Neural cell (in vitro differentiated cells): ENCODE results near the gene NOP14. TPM values are rescaled to one million over a fixed set of nuclear protein-coding genes. Genes with fewer than 3 reads are reported as not detected.
"Not testable (repeated sequence)": the region's sequence is repeated elsewhere in the genome, so short reads cannot be mapped to it uniquely, and the experiment has no call there.

Source experiments
- H2AFZ ChIP-seq: fragments of 200-600, 300-800 bp; sonication (generic), shearing (Covaris generic); 2 replicates; pipeline ENCODE4 v1.6.0; 2014; ENCODE audit warnings: low read depth, mild to moderate bottlenecking, antibody characterized with exemption, low read length, moderate library complexity
- H3F3A ChIP-seq: fragments of 200-600 bp; shearing (Covaris generic); 2 replicates; pipeline ENCODE4 v1.6.1; 2016; ENCODE audit warnings: mild to moderate bottlenecking, moderate library complexity, mixed read lengths, antibody characterized with exemption, low read length; ENCODE audit not compliant: insufficient read depth, poor library complexity, severe bottlenecking
- H3K27ac ChIP-seq: fragments of 200-600, 300-800 bp; sonication (generic), shearing (Covaris generic); 2 replicates; pipeline ENCODE4 v1.5.1; 2014; ENCODE audit warnings: mild to moderate bottlenecking, low read length, moderate library complexity
- H3K27me3 ChIP-seq: fragments of 300-800, 200-600 bp; sonication (generic), shearing (Covaris generic); 2 replicates; pipeline ENCODE4 v1.6.0; 2014; ENCODE audit warnings: mild to moderate bottlenecking, low read depth, low read length, moderate library complexity; ENCODE audit not compliant: insufficient read depth
- H3K36me3 ChIP-seq: fragments of 300-800, 200-600 bp; sonication (generic), shearing (Covaris generic); 2 replicates; pipeline ENCODE4 v1.5.1; 2014; ENCODE audit warnings: mild to moderate bottlenecking, antibody characterized with exemption, low read length, moderate library complexity; ENCODE audit not compliant: insufficient read depth
- H3K4me2 ChIP-seq: fragments of 300-800, 200-600 bp; sonication (generic), shearing (Covaris generic); 2 replicates; pipeline ENCODE4 v1.6.0; 2014; ENCODE audit warnings: mild to moderate bottlenecking, low read length
- H3K4me3 ChIP-seq: fragments of 300-800, 200-600 bp; sonication (generic), shearing (Covaris generic); 2 replicates; pipeline ENCODE4 v1.5.1; 2014; ENCODE audit warnings: mild to moderate bottlenecking, low read length, moderate library complexity
- H3K79me2 ChIP-seq: fragments of 200-600 bp; shearing (Covaris generic); replicated peaks from 2 replicates; pipeline ENCODE4 v1.6.0; 2014; ENCODE audit warnings: mild to moderate bottlenecking, low read length, moderate library complexity; ENCODE audit not compliant: insufficient read depth
- H3K9ac ChIP-seq: fragments of 300-800, 200-600 bp; sonication (generic), shearing (Covaris generic); 2 replicates; pipeline ENCODE4 v1.6.1; 2016; ENCODE audit warnings: mild to moderate bottlenecking, low read length, mixed read lengths
- H3K9me2 ChIP-seq: fragments of 200-600 bp; shearing (Covaris generic); 2 replicates; pipeline ENCODE4 v1.6.1; 2016; ENCODE audit warnings: mild to moderate bottlenecking, low read length, mixed read lengths; ENCODE audit not compliant: insufficient read depth
- H3K9me3 ChIP-seq: fragments of 200-600, 300-800 bp; sonication (generic), shearing (Covaris generic); 2 replicates; pipeline ENCODE4 v1.6.1; 2016; ENCODE audit warnings: mild to moderate bottlenecking, mixed run types, low read length, moderate library complexity, mixed read lengths
- H4K20me1 ChIP-seq: fragments of 200-600 bp; shearing (Covaris generic); 2 replicates; pipeline ENCODE4 v1.6.1; 2016; ENCODE audit warnings: mild to moderate bottlenecking, mixed run types; ENCODE audit not compliant: insufficient read depth
- EP300 ChIP-seq: fragments of 450-650 bp; conservative IDR thresholded peaks from 2 replicates; pipeline ENCODE4 v1.6.1; 2014; ENCODE audit warnings: antibody characterized with exemption, mild to moderate bottlenecking, moderate library complexity; ENCODE audit not compliant: poor library complexity, severe bottlenecking
- EZH2 ChIP-seq: fragments of 200-600, 300-800 bp; shearing (Covaris generic), sonication (generic); IDR thresholded peaks from 2 replicates; pipeline ENCODE4 v1.6.1; 2014; ENCODE audit warnings: antibody characterized with exemption, low read length, borderline replicate concordance, mild to moderate bottlenecking; ENCODE audit not compliant: insufficient read depth, poor library complexity, severe bottlenecking
- MXI1 ChIP-seq: fragments of 450-650 bp; conservative IDR thresholded peaks from 2 replicates; pipeline ENCODE4 v1.6.1; 2014; ENCODE audit warnings: antibody characterized with exemption, mild to moderate bottlenecking; ENCODE audit not compliant: poor library complexity, severe bottlenecking
- POLR2AphosphoS5 ChIP-seq: IDR thresholded peaks from 2 replicates; pipeline ENCODE4 v1.6.1; 2012
- RAD21 ChIP-seq: fragments of 450-650 bp; conservative IDR thresholded peaks from 2 replicates; pipeline ENCODE4 v1.6.1; 2014; ENCODE audit warnings: antibody characterized with exemption, mild to moderate bottlenecking, moderate library complexity
- SMC3 ChIP-seq: fragments of 450-650 bp; conservative IDR thresholded peaks from 2 replicates; pipeline ENCODE4 v1.6.1; 2014; ENCODE audit warnings: antibody characterized with exemption, mild to moderate bottlenecking, moderate library complexity; ENCODE audit not compliant: poor library complexity
- TAF1 ChIP-seq: IDR thresholded peaks from 2 replicates; pipeline ENCODE4 v1.6.1; 2012; ENCODE audit warnings: low read depth
- polyA plus RNA-seq: library from polyadenylated mRNA; depleted of rRNA; stranded (reverse); fragments of >200 nt; gene quantifications from 2 replicates; pipeline ENCODE4 v1.2.3, GENCODE V29; 2014
- TF ChIP-seq, protein P1 (sequence below): IDR thresholded peaks from 2 replicates; pipeline ENCODE4 v1.6.1; 2012; ENCODE audit warnings: borderline replicate concordance
- TF ChIP-seq, protein P2 (sequence below): fragments of 450-650 bp; IDR thresholded peaks from 2 replicates; pipeline ENCODE4 v1.5.1; 2014; ENCODE audit warnings: antibody characterized with exemption, mild to moderate bottlenecking, moderate library complexity; ENCODE audit not compliant: poor library complexity, severe bottlenecking

Gene NOP14
- polyA plus RNA-seq, 1 donor from 2014 or later, result 6.3 TPM

DNA sequence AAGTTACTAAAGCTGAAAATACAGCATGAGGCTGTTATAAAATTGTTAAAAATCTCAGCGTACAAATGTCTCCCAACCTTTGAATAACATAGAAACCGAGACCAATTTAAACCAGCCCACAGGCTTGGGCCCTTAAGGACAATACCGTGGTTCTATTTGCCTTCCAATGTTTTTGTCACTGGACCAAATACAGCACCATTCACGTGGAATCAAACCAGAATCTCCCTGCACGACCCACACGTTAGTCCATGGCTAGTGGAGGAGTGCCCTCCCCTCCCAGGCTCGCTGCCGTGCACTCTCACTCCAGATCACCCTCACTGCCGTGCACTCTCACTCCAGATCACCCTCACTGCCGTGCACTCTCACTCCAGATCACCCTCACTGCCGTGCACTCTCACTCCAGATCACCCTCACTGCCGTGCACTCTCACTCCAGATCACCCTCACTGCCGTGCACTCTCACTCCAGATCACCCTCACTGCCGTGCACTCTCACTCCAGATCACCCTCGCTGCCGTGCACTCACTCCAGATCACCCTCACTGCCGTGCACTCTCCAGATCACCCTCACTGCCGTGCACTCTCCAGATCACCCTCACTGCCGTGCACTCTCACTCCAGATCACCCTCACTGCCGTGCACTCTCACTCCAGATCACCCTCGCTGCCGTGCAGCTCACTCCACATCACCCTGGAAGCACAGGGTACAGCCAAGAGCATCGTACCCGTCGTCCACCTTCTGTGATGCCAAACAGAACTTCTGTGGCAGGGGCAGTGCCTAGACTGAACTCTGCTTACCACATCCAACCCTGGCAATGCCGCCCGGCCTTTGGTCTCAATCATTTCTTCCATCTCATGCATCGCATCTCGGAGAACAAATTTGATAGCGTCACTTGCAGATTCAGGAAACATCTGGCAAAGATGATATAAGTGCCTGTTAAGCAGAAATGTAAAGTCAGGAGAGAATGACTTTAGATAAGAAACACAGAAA, 17.3 kb downstream of the NOP14 start:
- H3F3A ChIP-seq, H3K4me3 ChIP-seq, H2AFZ ChIP-seq, H3K36me3 ChIP-seq, H3K9ac ChIP-seq, H3K9me2 ChIP-seq, H3K79me2 ChIP-seq, H3K27me3 ChIP-seq, H3K4me2 ChIP-seq, H3K9me3 ChIP-seq, H3K27ac ChIP-seq, H4K20me1 ChIP-seq: not testable (repeated sequence)

DNA sequence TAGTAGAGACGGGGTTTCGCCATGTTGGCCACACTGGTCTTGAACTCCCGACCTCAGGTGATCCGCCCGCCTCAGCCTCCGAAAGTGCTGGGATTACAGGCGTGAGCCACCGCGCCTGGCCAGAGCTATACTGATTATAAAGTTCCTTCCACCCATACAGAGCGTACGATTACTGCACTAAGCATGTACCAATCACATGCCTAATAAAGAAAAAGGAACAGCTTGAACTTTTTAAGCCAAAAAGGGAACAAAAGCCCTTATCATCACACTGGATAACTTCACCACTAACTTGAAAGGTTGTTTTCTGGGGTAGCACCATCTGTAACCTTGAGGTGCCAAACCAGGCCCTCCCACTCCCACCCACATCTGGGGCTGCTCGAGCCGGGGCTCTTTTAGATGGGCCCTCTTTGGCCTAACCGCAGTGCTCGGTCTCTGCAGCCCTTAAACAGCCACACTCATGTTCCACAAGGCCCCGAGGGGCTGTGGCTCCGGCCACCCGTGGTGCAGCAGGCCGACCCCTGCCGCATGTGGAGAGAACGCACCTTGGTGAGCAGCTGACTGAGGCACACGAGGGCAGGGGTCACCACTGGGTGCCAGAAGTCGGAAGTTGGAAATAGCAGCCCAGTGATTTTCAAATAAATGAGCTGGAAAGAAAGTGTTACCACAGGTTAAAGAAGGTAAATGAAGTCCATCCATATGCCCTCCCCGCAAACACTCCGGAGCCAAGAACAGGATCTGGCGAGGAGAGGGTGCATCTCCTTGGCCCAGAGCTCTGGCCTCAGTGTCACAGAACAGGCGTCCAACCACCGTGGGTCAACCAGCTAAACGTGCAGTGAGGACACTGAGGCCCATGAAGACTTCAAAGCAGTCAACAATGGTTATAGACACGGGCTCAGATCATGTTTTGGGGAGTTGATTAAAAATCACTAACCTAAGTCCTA, 18.4 kb downstream of the NOP14 start:
- Histone ChIP-seq H3K9me3 (no peaks in the 10 kb centered on the region), H3K36me3 (no peaks in the 10 kb centered on the region), H3K27me3 (no peaks in the 10 kb centered on the region), H3K4me3 (no peak overlapping the region), H3K9me2 (no peaks in the 10 kb centered on the region), H3K9ac (no peak overlapping the region), H3F3A (no peaks in the 10 kb centered on the region), H3K4me2 (no peak overlapping the region), H3K79me2 (no peaks in the 10 kb centered on the region), H2AFZ (no peak overlapping the region), H3K27ac (no peak overlapping the region), H4K20me1 (no peaks in the 10 kb centered on the region)
- TF ChIP-seq EZH2, result no peak
- no peak for TF ChIP-seq EP300
- TF ChIP-seq MXI1, result no peak
- TF ChIP-seq SMC3, result no peak
- TF ChIP-seq, protein P1, sequence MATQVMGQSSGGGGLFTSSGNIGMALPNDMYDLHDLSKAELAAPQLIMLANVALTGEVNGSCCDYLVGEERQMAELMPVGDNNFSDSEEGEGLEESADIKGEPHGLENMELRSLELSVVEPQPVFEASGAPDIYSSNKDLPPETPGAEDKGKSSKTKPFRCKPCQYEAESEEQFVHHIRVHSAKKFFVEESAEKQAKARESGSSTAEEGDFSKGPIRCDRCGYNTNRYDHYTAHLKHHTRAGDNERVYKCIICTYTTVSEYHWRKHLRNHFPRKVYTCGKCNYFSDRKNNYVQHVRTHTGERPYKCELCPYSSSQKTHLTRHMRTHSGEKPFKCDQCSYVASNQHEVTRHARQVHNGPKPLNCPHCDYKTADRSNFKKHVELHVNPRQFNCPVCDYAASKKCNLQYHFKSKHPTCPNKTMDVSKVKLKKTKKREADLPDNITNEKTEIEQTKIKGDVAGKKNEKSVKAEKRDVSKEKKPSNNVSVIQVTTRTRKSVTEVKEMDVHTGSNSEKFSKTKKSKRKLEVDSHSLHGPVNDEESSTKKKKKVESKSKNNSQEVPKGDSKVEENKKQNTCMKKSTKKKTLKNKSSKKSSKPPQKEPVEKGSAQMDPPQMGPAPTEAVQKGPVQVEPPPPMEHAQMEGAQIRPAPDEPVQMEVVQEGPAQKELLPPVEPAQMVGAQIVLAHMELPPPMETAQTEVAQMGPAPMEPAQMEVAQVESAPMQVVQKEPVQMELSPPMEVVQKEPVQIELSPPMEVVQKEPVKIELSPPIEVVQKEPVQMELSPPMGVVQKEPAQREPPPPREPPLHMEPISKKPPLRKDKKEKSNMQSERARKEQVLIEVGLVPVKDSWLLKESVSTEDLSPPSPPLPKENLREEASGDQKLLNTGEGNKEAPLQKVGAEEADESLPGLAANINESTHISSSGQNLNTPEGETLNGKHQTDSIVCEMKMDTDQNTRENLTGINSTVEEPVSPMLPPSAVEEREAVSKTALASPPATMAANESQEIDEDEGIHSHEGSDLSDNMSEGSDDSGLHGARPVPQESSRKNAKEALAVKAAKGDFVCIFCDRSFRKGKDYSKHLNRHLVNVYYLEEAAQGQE, result no peak
- no peak for TF ChIP-seq RAD21
- no peak for TF ChIP-seq POLR2AphosphoS5
- no peak for TF ChIP-seq TAF1
- TF ChIP-seq, protein P2, sequence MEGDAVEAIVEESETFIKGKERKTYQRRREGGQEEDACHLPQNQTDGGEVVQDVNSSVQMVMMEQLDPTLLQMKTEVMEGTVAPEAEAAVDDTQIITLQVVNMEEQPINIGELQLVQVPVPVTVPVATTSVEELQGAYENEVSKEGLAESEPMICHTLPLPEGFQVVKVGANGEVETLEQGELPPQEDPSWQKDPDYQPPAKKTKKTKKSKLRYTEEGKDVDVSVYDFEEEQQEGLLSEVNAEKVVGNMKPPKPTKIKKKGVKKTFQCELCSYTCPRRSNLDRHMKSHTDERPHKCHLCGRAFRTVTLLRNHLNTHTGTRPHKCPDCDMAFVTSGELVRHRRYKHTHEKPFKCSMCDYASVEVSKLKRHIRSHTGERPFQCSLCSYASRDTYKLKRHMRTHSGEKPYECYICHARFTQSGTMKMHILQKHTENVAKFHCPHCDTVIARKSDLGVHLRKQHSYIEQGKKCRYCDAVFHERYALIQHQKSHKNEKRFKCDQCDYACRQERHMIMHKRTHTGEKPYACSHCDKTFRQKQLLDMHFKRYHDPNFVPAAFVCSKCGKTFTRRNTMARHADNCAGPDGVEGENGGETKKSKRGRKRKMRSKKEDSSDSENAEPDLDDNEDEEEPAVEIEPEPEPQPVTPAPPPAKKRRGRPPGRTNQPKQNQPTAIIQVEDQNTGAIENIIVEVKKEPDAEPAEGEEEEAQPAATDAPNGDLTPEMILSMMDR, result no peak
